HL-60 (cell line): ENCODE results near the gene SNAPIN.

ENCODE experiments used
- GABPA ChIP-seq: IDR thresholded peaks from 2 replicates; pipeline ENCODE4 v1.6.1; 2012; ENCODE audit warnings: low read depth
- POLR2AphosphoS5 ChIP-seq: IDR thresholded peaks from 2 replicates; pipeline ENCODE4 v1.6.1; 2012; ENCODE audit warnings: low read depth
- TF ChIP-seq, protein P1 (sequence below): IDR thresholded peaks from one replicate; pipeline ENCODE4 v1.5.1; 2011; ENCODE audit warnings: low read length, control low read depth, inconsistent platforms; ENCODE audit not compliant: insufficient read depth

DNA sequence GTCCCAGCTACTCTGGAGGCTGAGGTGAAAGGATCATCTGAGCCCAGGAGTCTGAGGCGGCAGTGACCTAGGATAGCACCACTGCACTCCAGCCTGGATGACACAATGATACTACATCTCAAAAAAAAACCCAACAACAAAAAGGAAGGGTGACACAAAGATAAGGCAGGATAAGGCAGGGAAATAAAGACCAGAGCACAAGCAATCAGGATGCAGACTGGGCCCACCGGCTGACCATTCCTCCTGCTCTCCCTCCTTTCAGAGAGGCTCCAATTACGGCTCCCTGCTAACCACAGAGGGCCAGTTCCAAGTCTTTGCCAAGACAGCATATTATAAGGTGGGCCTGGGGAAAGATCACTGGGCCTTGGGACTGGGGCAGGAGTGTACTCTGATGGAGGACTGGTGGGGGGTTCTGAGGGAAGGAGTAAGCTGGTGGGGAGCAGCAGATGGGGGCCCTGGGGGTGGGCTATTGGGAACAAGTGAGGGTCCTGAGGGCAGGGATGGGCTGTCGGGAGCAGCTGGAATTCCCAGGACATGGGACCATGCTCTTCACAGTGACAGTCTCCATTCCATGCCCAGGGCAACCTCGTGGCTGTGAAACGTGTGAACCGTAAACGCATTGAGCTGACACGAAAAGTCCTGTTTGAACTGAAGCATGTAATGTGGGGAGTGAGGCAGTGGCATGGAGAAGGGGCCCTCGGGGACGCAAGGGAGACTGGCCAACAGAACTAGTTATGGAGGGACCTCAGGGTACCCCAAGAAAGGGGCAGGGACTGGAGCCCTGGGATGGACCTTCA is 27.2 kb downstream of the SNAPIN start:
- TF ChIP-seq, protein P1, sequence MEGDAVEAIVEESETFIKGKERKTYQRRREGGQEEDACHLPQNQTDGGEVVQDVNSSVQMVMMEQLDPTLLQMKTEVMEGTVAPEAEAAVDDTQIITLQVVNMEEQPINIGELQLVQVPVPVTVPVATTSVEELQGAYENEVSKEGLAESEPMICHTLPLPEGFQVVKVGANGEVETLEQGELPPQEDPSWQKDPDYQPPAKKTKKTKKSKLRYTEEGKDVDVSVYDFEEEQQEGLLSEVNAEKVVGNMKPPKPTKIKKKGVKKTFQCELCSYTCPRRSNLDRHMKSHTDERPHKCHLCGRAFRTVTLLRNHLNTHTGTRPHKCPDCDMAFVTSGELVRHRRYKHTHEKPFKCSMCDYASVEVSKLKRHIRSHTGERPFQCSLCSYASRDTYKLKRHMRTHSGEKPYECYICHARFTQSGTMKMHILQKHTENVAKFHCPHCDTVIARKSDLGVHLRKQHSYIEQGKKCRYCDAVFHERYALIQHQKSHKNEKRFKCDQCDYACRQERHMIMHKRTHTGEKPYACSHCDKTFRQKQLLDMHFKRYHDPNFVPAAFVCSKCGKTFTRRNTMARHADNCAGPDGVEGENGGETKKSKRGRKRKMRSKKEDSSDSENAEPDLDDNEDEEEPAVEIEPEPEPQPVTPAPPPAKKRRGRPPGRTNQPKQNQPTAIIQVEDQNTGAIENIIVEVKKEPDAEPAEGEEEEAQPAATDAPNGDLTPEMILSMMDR: no peak
- TF ChIP-seq GABPA (no peak), POLR2AphosphoS5 (no peak)
